Measurements from ENCODE around the gene MAPKAPK5. TPM values are rescaled to one million over a fixed set of nuclear protein-coding genes. Genes with fewer than 3 reads are reported as not detected.
"Not testable (repeated sequence)": the region's sequence is repeated elsewhere in the genome, so short reads cannot be mapped to it uniquely, and the experiment has no call there.

MAPKAPK5 gene
- total RNA-seq, 4 donors from 2014 or later, result 31.8 to 41.7 (median 37.3) TPM

DNA sequence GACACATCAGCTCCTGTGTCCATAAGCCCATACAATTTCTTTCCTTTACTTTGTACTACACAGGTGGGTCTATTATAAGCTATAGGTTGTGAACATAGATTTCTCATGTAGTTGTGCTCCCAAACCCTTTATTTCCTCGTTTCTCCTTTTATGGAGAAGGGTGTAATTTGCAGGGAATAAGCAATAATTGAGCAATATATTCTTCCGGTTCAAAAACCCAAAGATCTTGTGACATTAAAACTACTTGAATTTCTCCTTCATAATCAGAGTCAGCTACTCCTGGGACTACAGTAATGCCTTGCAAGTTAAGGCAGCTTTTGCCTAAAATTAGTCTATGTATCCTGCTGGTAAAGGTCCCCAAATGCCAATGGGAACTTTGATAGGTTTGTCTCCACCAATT is 19.1 kb upstream of the MAPKAPK5 start:
- no peak for DNase-seq (ENCODE audit: low spot score)

DNA sequence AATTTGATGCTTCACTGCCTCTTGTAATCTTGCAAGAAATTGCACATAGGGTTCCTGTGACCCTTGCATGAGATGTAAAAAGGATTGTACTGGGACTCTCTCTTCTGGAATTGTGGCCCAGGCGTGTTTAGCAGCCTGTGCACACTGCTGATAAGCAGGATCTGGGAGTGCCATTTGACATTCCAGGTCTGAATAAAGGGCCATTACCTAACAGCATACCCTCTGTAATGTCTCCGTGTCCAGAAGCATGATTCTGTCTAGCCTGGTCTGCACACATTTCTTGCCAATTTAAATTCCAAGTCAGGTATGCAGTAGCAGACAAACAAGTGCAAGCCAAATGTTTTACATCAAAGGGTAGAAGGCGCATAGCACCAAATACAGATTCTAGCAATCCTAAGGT is 18.1 kb upstream of the MAPKAPK5 start:
- ATAC-seq (ENCODE audit: low FRiP score), result no peak
- no peak for DNase-seq (ENCODE audit: low spot score)
- TF ChIP-seq, protein P1, sequence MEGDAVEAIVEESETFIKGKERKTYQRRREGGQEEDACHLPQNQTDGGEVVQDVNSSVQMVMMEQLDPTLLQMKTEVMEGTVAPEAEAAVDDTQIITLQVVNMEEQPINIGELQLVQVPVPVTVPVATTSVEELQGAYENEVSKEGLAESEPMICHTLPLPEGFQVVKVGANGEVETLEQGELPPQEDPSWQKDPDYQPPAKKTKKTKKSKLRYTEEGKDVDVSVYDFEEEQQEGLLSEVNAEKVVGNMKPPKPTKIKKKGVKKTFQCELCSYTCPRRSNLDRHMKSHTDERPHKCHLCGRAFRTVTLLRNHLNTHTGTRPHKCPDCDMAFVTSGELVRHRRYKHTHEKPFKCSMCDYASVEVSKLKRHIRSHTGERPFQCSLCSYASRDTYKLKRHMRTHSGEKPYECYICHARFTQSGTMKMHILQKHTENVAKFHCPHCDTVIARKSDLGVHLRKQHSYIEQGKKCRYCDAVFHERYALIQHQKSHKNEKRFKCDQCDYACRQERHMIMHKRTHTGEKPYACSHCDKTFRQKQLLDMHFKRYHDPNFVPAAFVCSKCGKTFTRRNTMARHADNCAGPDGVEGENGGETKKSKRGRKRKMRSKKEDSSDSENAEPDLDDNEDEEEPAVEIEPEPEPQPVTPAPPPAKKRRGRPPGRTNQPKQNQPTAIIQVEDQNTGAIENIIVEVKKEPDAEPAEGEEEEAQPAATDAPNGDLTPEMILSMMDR (IDR thresholded peaks at IDR 0.05), result no peak

More for the DNA sequence above, 19.1 kb upstream of the MAPKAPK5 start:
- TF ChIP-seq, protein P1 (IDR thresholded peaks at IDR 0.05), result no peak
- no peak for ATAC-seq (ENCODE audit: low FRiP score)

DNA sequence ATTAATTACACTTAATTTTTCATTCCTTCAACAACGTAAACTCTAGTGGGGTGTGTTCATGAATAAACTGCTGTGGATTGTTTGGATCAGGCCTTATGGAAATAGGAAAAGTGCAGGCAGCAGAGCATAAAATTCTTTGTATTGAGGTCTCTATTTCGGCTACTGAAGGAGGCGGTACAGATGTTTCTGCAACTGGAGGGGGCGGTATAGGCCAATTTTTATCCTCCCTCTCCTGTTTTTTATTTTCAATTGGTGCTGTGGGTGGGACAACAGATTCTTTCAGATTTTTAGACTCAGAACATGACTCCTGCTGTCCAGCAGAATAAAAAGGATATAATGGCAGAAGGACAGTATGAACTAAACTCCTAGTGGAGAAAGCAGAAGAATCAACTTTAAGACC is 17.7 kb upstream of the MAPKAPK5 start:
- DNase-seq (ENCODE audit: low spot score); ATAC-seq (ENCODE audit: low FRiP score): not testable (repeated sequence)

DNA sequence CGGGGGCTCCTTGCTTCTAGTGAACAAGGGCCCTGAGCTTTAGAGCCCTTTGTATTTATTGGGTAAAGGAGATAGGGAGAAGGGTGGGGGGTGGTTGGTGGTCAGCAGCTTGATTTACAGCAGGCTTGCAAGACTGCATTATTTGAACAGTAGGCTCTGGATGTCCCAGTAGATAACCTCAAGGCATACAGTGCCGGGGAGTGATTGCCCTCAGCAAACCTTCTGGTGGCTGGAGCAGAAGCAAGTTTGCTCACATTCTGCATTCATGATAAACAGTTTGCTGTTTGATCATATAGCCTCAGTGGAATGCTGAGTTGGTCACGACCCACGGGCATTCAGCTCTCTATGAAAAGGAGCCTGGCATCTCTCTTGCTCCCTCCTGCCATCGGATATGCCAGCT is 16.5 kb upstream of the MAPKAPK5 start:
- no peak for ATAC-seq (ENCODE audit: low FRiP score)
- TF ChIP-seq, protein P1 (IDR thresholded peaks at IDR 0.05), result no peak

DNA sequence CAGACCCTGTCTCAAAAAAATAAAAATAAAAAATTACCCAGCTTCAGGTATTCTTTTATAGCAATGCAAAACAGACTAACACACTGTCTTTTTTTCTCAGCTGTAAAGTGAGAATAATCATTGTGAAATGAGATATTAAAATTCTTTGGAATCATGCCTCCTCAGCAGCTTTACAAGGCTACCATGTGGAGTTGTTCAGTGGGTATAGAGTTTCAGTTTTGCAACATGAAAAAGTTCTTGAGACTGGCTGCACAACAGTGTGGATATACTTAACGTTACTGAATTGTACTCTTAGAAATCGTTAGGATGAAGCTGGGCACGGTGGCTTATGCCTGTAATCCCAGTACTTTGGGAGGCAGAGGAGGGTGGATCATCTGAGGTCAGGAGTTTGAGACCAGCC is 15.7 kb upstream of the MAPKAPK5 start:
- ATAC-seq (ENCODE audit: low FRiP score) (no peak), DNase-seq (ENCODE audit: low spot score) (no peak)
- TF ChIP-seq, protein P1 (IDR thresholded peaks at IDR 0.05), result no peak

More for the DNA sequence above, 16.5 kb upstream of the MAPKAPK5 start:
- DNase-seq (ENCODE audit: low spot score), result no peak

DNA sequence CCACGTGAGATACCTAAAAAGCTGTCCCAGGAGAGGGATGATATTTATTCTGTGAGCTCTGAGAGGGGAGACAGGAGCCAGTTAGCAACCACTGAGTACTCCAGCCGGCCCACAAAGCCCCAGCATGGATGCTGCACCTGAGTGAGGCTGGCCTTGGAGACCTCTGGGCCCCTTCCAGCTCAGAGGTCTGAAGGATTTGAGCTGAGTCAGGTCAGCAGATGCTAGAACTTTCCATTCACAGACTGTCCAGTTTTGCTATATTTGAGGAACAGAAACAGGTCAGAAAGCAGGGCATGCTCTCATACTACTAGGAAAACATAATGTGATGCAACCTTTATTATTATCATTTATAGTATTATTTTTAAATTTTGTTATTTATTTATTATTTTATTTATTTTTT is 15.0 kb upstream of the MAPKAPK5 start:
- TF ChIP-seq, protein P1 (IDR thresholded peaks at IDR 0.05), result no peak
- ATAC-seq (ENCODE audit: low FRiP score) (no peak), DNase-seq (ENCODE audit: low spot score) (no peak)

DNA sequence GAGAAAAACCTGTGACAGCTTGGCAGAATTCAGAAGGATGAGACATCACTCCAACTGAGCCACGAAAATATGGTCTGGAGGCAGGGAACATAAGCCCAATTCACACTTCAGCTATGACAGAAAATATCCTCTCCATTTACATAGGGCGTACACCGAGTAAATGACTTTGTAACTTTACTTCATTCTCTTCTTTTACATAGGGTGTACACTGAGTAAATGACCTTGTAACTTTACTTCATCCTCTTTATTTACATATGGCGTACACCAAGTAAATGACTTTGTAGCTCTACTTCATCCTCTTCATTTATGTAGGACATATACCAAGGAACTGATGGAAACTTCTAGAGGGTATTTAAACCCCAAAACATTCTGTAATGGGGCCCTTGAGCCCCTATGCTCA is 14.1 kb upstream of the MAPKAPK5 start:
- TF ChIP-seq, protein P1 (IDR thresholded peaks at IDR 0.05), result no peak
- DNase-seq (ENCODE audit: low spot score), result no peak

More for the DNA sequence above, 14.1 kb upstream of the MAPKAPK5 start:
- ATAC-seq (ENCODE audit: low FRiP score), result no peak

Data from omental fat pad (tissue), 4 donors.